NCI-H1105 treated with DMSO at 0.1 percent for 48 hours (cell line): ENCODE results near the gene NPHP4.

ENCODE experiments used
- DNase-seq: peaks from one replicate; lab custom pipeline; 2025; lab: John Stamatoyannopoulos, UW

Gene NPHP4

GRCh38 chr1:5989731-5990271 lies 2.4 kb downstream of the NPHP4 start:
- DNase-seq = no peak

GRCh38 chr1:5989286-5989605 lies 3.0 kb downstream of the NPHP4 start:
- no peak for DNase-seq

GRCh38 chr1:5988596-5989285 lies 3.5 kb downstream of the NPHP4 start:
- no peak for DNase-seq

- no peak for DNase-seq
Observed at GRCh38 chr1:5986018-5986417, 6.2 kb downstream of the NPHP4 start.

- DNase-seq = no peak
Observed at GRCh38 chr1:5985250-5985649, 7.0 kb downstream of the NPHP4 start.

GRCh38 chr1:5983361-5984103 lies 8.7 kb downstream of the NPHP4 start:
- DNase-seq = no peak

- DNase-seq = no peak
Observed at GRCh38 chr1:5982868-5983267, 9.4 kb downstream of the NPHP4 start.

- DNase-seq = no peak
Observed at GRCh38 chr1:5982276-5982675, 9.9 kb downstream of the NPHP4 start.

GRCh38 chr1:5981009-5981380 lies 11.2 kb downstream of the NPHP4 start:
- DNase-seq = no peak

GRCh38 chr1:5980314-5981008 lies 11.8 kb downstream of the NPHP4 start:
- no peak for DNase-seq

GRCh38 chr1:5979536-5980313 lies 12.5 kb downstream of the NPHP4 start:
- DNase-seq = no peak

GRCh38 chr1:5978452-5978851 lies 13.8 kb downstream of the NPHP4 start:
- DNase-seq = no peak

GRCh38 chr1:5977494-5978444 lies 14.5 kb downstream of the NPHP4 start:
- no peak for DNase-seq

GRCh38 chr1:5976726-5977493 lies 15.3 kb downstream of the NPHP4 start:
- no peak for DNase-seq

- no peak for DNase-seq
Observed at GRCh38 chr1:5976231-5976630, 16.0 kb downstream of the NPHP4 start.

GRCh38 chr1:5975133-5975880 lies 16.9 kb downstream of the NPHP4 start:
- peak; percentile 48 for DNase-seq

- DNase-seq = no peak
Observed at GRCh38 chr1:5974631-5975030, 17.6 kb downstream of the NPHP4 start.

GRCh38 chr1:5973771-5974170 lies 18.5 kb downstream of the NPHP4 start:
- no peak for DNase-seq

- DNase-seq = no peak
Observed at GRCh38 chr1:5972198-5972520, 20.1 kb downstream of the NPHP4 start.
